Measurements from ENCODE around the gene MOCS3. TPM values are rescaled to one million over a fixed set of nuclear protein-coding genes. Genes with fewer than 3 reads are reported as not detected.

The MOCS3 gene
- total and polyA plus RNA-seq, 3 donors from 2014 or later, result 6.5 to 9.3 (median 7.4) TPM

DNA sequence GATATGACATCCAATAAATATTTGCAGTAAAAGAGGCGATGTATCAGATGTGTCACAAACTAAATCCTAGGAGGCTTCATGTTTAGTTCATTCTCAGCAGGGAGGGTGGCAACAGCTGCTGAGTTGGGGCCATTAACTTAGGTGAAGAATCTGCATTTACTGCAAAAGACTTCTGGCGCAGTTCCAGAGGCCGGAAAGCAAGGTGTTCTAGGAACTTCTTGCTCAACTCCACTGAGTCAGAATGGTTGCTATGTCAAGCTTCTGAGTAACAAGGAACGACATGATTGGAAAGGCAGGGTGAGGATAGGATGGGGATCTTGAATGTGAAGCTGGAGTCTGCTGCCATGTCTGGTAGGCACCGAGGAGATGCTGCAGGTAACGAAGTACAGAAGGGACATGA, 39.1 kb upstream of the MOCS3 start:
- H3K4me3 ChIP-seq, result no peak overlapping the region
- no peaks in the 10 kb centered on the region for H3K36me3 ChIP-seq (ENCODE audit: low read depth, missing control alignments)
- no peaks in the 10 kb centered on the region for H3K9me3 ChIP-seq
- intact Hi-C loops (cut with DNase I; ENCODE audit: low total_unique reads), result no loop called here
- 62 to 74% methylated on average over 6 of the region's 6 CpGs for WGBS, 2 donors
- H3K27ac ChIP-seq, result no peak overlapping the region
- DNase-seq, result no peak
- H3K27me3 ChIP-seq, result no peaks in the 10 kb centered on the region
- H3K4me1 ChIP-seq, result peaks cover 45% of the 10 kb centered on the region
- TF ChIP-seq, protein P1, sequence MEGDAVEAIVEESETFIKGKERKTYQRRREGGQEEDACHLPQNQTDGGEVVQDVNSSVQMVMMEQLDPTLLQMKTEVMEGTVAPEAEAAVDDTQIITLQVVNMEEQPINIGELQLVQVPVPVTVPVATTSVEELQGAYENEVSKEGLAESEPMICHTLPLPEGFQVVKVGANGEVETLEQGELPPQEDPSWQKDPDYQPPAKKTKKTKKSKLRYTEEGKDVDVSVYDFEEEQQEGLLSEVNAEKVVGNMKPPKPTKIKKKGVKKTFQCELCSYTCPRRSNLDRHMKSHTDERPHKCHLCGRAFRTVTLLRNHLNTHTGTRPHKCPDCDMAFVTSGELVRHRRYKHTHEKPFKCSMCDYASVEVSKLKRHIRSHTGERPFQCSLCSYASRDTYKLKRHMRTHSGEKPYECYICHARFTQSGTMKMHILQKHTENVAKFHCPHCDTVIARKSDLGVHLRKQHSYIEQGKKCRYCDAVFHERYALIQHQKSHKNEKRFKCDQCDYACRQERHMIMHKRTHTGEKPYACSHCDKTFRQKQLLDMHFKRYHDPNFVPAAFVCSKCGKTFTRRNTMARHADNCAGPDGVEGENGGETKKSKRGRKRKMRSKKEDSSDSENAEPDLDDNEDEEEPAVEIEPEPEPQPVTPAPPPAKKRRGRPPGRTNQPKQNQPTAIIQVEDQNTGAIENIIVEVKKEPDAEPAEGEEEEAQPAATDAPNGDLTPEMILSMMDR (IDR thresholded peaks at IDR 0.05), result no peak
- TF ChIP-seq POLR2A (IDR thresholded peaks at IDR 0.05), result no peak

DNA sequence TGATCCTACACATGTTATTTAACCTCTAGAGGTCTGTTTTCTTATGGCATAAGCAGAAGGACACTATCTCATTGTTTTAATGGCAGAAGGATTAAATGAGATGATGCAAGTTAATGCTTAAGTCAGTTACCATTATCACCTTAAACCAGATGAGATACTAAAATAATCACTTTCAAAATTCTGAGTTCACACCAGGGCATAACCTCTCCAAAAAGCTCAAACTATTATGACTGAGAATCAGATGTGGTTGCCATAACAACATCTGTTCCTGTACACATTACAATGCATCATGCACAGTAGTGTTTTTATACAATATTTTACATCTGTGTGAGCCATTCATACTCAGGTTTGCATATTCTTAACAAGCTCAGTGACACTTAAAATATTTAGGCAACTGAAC, 37.6 kb upstream of the MOCS3 start:
- H3K27ac ChIP-seq, result no peak overlapping the region
- H3K9me3 ChIP-seq, result no peaks in the 10 kb centered on the region
- DNase-seq, result no peak
- no peak overlapping the region for H3K4me3 ChIP-seq
- intact Hi-C loops (cut with DNase I; ENCODE audit: low total_unique reads), result loop anchor here (10.0 kb wide), 1 partner anchor 126 kb away; the partner anchor contains the start of gene BCAS4
- peaks cover 42% of the 10 kb centered on the region for H3K4me1 ChIP-seq
- no peak for TF ChIP-seq POLR2A (IDR thresholded peaks at IDR 0.05)
- TF ChIP-seq, protein P1 (IDR thresholded peaks at IDR 0.05), result no peak
- H3K27me3 ChIP-seq, result no peaks in the 10 kb centered on the region
- H3K36me3 ChIP-seq (ENCODE audit: low read depth, missing control alignments), result no peaks in the 10 kb centered on the region

GRCh38 chr20:50921803-50922501, 36.7 kb upstream of the MOCS3 start:
- intact Hi-C loops (cut with DNase I; ENCODE audit: low total_unique reads), result loop anchor here (10.0 kb wide), 1 partner anchor 127 kb away; the partner anchor contains the start of gene BCAS4
- 58 to 69% methylated on average over 8 of the region's 8 CpGs for WGBS, 2 donors

GRCh38 chr20:50924261-50924920, 34.2 kb upstream of the MOCS3 start:
- no peak for DNase-seq
- Histone ChIP-seq H3K27me3 (no peaks in the 10 kb centered on the region), H3K4me1 (peaks cover 32% of the 10 kb centered on the region), H3K4me3 (no peak overlapping the region), H3K27ac (no peak overlapping the region), H3K36me3 (ENCODE audit: low read depth, missing control alignments) (no peaks in the 10 kb centered on the region), H3K9me3 (no peaks in the 10 kb centered on the region)
- intact Hi-C loops (cut with DNase I; ENCODE audit: low total_unique reads), result loop anchor here (10.0 kb wide), 1 partner anchor 130 kb away; the partner anchor contains the start of gene BCAS4
- 53 to 57% methylated on average over 2 of the region's 2 CpGs for WGBS, 2 donors
- no peak for TF ChIP-seq POLR2A (IDR thresholded peaks at IDR 0.05)
- TF ChIP-seq, protein P1 (IDR thresholded peaks at IDR 0.05), result no peak

More at GRCh38 chr20:50921803-50922501, 36.7 kb upstream of the MOCS3 start:
- Histone ChIP-seq H3K27me3 (no peaks in the 10 kb centered on the region), H3K27ac (no peak overlapping the region), H3K9me3 (no peaks in the 10 kb centered on the region), H3K4me1 (peaks cover 34% of the 10 kb centered on the region), H3K4me3 (no peak overlapping the region), H3K36me3 (ENCODE audit: low read depth, missing control alignments) (no peaks in the 10 kb centered on the region)
- TF ChIP-seq POLR2A (IDR thresholded peaks at IDR 0.05), result no peak
- TF ChIP-seq, protein P1 (IDR thresholded peaks at IDR 0.05), result no peak
- no peak for DNase-seq

Measured in testis (tissue), 3 donors.